ENCODE results near the gene ERCC8.

Gene ERCC8

GRCh38 chr5:60959156-60959555 is 14.3 kb upstream of the ERCC8 start:
- H3K4me3 ChIP-seq (ENCODE audit: low read depth, low read length), result no peak overlapping the region
- no peak for DNase-seq
- H3K36me3 ChIP-seq, result no peaks in the 10 kb centered on the region
- no peaks in the 10 kb centered on the region for H3K27me3 ChIP-seq (ENCODE audit: insufficient read depth, low read depth, severe bottlenecking)
- no peaks in the 10 kb centered on the region for H3K9me3 ChIP-seq (ENCODE audit: severe bottlenecking)
- no peak overlapping the region for H3K27ac ChIP-seq
- TF ChIP-seq CTCF (IDR thresholded peaks at IDR 0.05; ENCODE audit: low read depth, low read length), result no peak

- DNase-seq, result no peak
- no peak for TF ChIP-seq CTCF (IDR thresholded peaks at IDR 0.05; ENCODE audit: low read depth, low read length)
- Histone ChIP-seq H3K36me3 (no peaks in the 10 kb centered on the region), H3K27ac (no peak overlapping the region), H3K27me3 (ENCODE audit: insufficient read depth, low read depth, severe bottlenecking) (no peaks in the 10 kb centered on the region), H3K4me3 (ENCODE audit: low read depth, low read length) (no peak overlapping the region), H3K9me3 (ENCODE audit: severe bottlenecking) (no peaks in the 10 kb centered on the region)
Measured at GRCh38 chr5:60958712-60959111, 13.8 kb upstream of the ERCC8 start.

GRCh38 chr5:60958088-60958487 is 13.2 kb upstream of the ERCC8 start:
- no peak for TF ChIP-seq CTCF (IDR thresholded peaks at IDR 0.05; ENCODE audit: low read depth, low read length)
- no peak overlapping the region for H3K27ac ChIP-seq

GRCh38 chr5:60955239-60955638 is 10.4 kb upstream of the ERCC8 start:
- H3K9me3 ChIP-seq (ENCODE audit: severe bottlenecking), result no peaks in the 10 kb centered on the region
- TF ChIP-seq CTCF (IDR thresholded peaks at IDR 0.05; ENCODE audit: low read depth, low read length), result no peak
- no peaks in the 10 kb centered on the region for H3K36me3 ChIP-seq
- no peak for DNase-seq
- H3K4me3 ChIP-seq (ENCODE audit: low read depth, low read length), result no peak overlapping the region
- no peak overlapping the region for H3K27ac ChIP-seq
- no peaks in the 10 kb centered on the region for H3K27me3 ChIP-seq (ENCODE audit: insufficient read depth, low read depth, severe bottlenecking)

More at GRCh38 chr5:60958088-60958487, 13.2 kb upstream of the ERCC8 start:
- Histone ChIP-seq H3K4me3 (ENCODE audit: low read depth, low read length) (no peak overlapping the region), H3K36me3 (no peaks in the 10 kb centered on the region), H3K27me3 (ENCODE audit: insufficient read depth, low read depth, severe bottlenecking) (no peaks in the 10 kb centered on the region), H3K9me3 (ENCODE audit: severe bottlenecking) (no peaks in the 10 kb centered on the region)
- DNase-seq, result no peak

GRCh38 chr5:60948738-60949137 is 3.9 kb upstream of the ERCC8 start:
- H3K4me3 ChIP-seq (ENCODE audit: low read depth, low read length), result no peak overlapping the region
- H3K9me3 ChIP-seq (ENCODE audit: severe bottlenecking), result no peaks in the 10 kb centered on the region
- H3K27ac ChIP-seq, result no peak overlapping the region
- no peaks in the 10 kb centered on the region for H3K27me3 ChIP-seq (ENCODE audit: insufficient read depth, low read depth, severe bottlenecking)
- DNase-seq, result no peak
- no peaks in the 10 kb centered on the region for H3K36me3 ChIP-seq
- TF ChIP-seq CTCF (IDR thresholded peaks at IDR 0.05; ENCODE audit: low read depth, low read length), result no peak

- no peak for TF ChIP-seq CTCF (IDR thresholded peaks at IDR 0.05; ENCODE audit: low read depth, low read length)
- H3K4me3 ChIP-seq (ENCODE audit: low read depth, low read length), result peak overlapping the region; percentile 97
- no peaks in the 10 kb centered on the region for H3K36me3 ChIP-seq
- no peaks in the 10 kb centered on the region for H3K27me3 ChIP-seq (ENCODE audit: insufficient read depth, low read depth, severe bottlenecking)
- no peaks in the 10 kb centered on the region for H3K9me3 ChIP-seq (ENCODE audit: severe bottlenecking)
- DNase-seq, result no peak
- peak overlapping the region; percentile 69 for H3K27ac ChIP-seq
Measured at GRCh38 chr5:60945813-60946187, 930 bp upstream of the ERCC8 start.
